ENCODE data around the gene PPP1R14B. TPM values are rescaled to one million over a fixed set of nuclear protein-coding genes. Genes with fewer than 3 reads are reported as not detected.

PPP1R14B gene
- total and polyA plus RNA-seq, 2 of the 13 experiments (the other 11 are each of a cell fraction or from before 2014, with no cell fraction given), result 110 to 148 TPM

DNA sequence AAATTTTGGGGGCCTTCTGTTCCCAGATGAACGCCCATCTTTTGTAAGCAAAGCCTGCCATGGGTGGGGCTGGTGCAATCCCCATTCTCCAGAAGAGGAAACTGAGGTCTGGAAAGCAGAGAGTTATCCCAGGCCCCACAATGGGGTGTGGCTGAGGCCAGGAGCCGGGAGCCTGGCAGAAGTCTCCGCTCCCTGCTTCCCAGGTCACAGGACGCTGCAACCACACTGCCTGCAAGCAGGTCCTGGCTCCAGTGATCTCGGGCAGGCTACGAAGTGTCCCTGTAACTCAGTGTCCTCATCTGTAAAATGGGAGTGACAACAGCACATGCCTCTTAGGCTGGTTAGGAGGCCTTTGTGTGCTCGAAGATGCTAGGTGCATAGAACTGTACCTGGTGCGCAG, 6.3 kb upstream of the PPP1R14B start:
- 90% methylated on average over 3 of the region's 8 CpGs for WGBS (ENCODE audit: low lambda C conversion rate)
- Histone ChIP-seq H3K9ac (ENCODE audit: insufficient read depth, low read depth, low read length) (no peak overlapping the region), H3K79me2 (ENCODE audit: insufficient read depth, low read length) (peaks cover 7% of the 10 kb centered on the region), H3K4me2 (ENCODE audit: low read depth, low read length) (no peak overlapping the region), H3K9me3 (ENCODE audit: low read length) (no peaks in the 10 kb centered on the region), H2AFZ (ENCODE audit: low read length) (no peak overlapping the region), H3K27me3 (ENCODE audit: control insufficient read depth in 1 of 2, insufficient read depth in 2 of 2, low read length in 2 of 2) (no peaks in the 10 kb centered on the region; a peak in 1 of 5 replicates), H3K4me1 (ENCODE audit: insufficient read depth, low read length) (peaks cover 46% of the 10 kb centered on the region), H3K4me3 (replicated peaks in 1 of 3; ENCODE audit: insufficient read depth in 1 of 3, low read depth in 2 of 3, low read length in 3 of 3) (no peak overlapping the region), H4K20me1 (ENCODE audit: insufficient read depth, low read length) (no peaks in the 10 kb centered on the region), H3K36me3 (replicated peaks in 1 of 2; ENCODE audit: control insufficient read depth in 1 of 2, insufficient read depth in 2 of 2, low read length in 2 of 2) (peaks cover 5 to 10% of the 10 kb centered on the region in 2 experiments; a peak in 1 of 5 replicates), H3K27ac (ENCODE audit: extremely low read length, insufficient read depth, low read length) (no peak overlapping the region)
- ATAC-seq, result no peak
- CTCF ChIA-PET (ENCODE audit: low intra/inter-chr PET ratio, low total read pairs), result no interaction called here
- no TSS peak for BruUV-seq (replicated peaks)
- no peak for FAIRE-seq
- intact Hi-C loops (cut with micrococcal nuclease; ENCODE audit: unreplicated experiment), result no loop called here
- TF ChIP-seq ZNF629 (CRISPR knock-in tag; conservative IDR thresholded peaks at IDR 0.05), result peak; percentile 74
- TF ChIP-seq RNF2 (conservative IDR thresholded peaks at IDR 0.05; ENCODE audit: low read depth), result no peak
- POLR2A ChIA-PET, result interaction anchor here (1.3 to 2.1 kb wide), 2 partner anchors 12 to 52 kb away, joined by 6 to 7 read pairs; partner anchors contain the start of gene ESRRA
- DNase-seq (ENCODE audit: low spot score), result no peak
- in situ Hi-C loops (cut with HindIII; ENCODE audit: extremely low pct_ligation_motif_present, low pct_unique_long_range_greater_than_20kb), result no loop called here

GRCh38 chr11:64252003-64252872, 5.5 kb upstream of the PPP1R14B start:
- Histone ChIP-seq H3K9ac (ENCODE audit: insufficient read depth, low read depth, low read length) (peak overlapping the region; percentile 70), H3K4me2 (ENCODE audit: low read depth, low read length) (peak overlapping the region; percentile 97), H4K20me1 (ENCODE audit: insufficient read depth, low read length) (no peaks in the 10 kb centered on the region), H3K4me3 (replicated peaks in 1 of 3; ENCODE audit: insufficient read depth in 1 of 3, low read depth in 2 of 3, low read length in 3 of 3) (peak overlapping the region; percentile 66 to 88 (median 83)), H3K4me1 (ENCODE audit: insufficient read depth, low read length) (peaks cover 51% of the 10 kb centered on the region), H3K79me2 (ENCODE audit: insufficient read depth, low read length) (peaks cover 7% of the 10 kb centered on the region), H3K27me3 (ENCODE audit: control insufficient read depth in 1 of 2, insufficient read depth in 2 of 2, low read length in 2 of 2) (no peaks in the 10 kb centered on the region; a peak in 1 of 5 replicates), H3K27ac (ENCODE audit: extremely low read length, insufficient read depth, low read length) (no peak overlapping the region), H3K9me3 (ENCODE audit: low read length) (no peaks in the 10 kb centered on the region), H2AFZ (ENCODE audit: low read length) (no peak overlapping the region), H3K36me3 (replicated peaks in 1 of 2; ENCODE audit: control insufficient read depth in 1 of 2, insufficient read depth in 2 of 2, low read length in 2 of 2) (peaks cover 5 to 10% of the 10 kb centered on the region in 2 experiments; a peak in 1 of 5 replicates)
- ChIA-PET POLR2A (interaction anchor here (0.9 to 2.1 kb wide), 5 partner anchors 9 to 53 kb away, joined by 3 to 7 read pairs (median 6); partner anchors contain the start of genes ESRRA and FKBP2), CTCF (ENCODE audit: low intra/inter-chr PET ratio, low total read pairs) (no interaction called here)
- FAIRE-seq (no peak), ATAC-seq (no peak), DNase-seq (ENCODE audit: low spot score) (no peak)
- BruUV-seq (replicated peaks), result TSS peak; percentile 42
- WGBS (ENCODE audit: low lambda C conversion rate), result 12% methylated on average over 12 of the region's 23 CpGs
- in situ Hi-C loops (cut with HindIII; ENCODE audit: extremely low pct_ligation_motif_present, low pct_unique_long_range_greater_than_20kb) (no loop called here), intact Hi-C loops (cut with micrococcal nuclease; ENCODE audit: unreplicated experiment) (no loop called here)
- TF ChIP-seq ZNF646 (CRISPR knock-in tag; IDR thresholded peaks at IDR 0.05) (no peak), ZNF670 (CRISPR knock-in tag; IDR thresholded peaks at IDR 0.05; ENCODE audit: borderline replicate concordance) (no peak), TIGD3 (CRISPR knock-in tag; IDR thresholded peaks at IDR 0.05; ENCODE audit: borderline replicate concordance) (no peak), HNRNPL (IDR thresholded peaks at IDR 0.05; ENCODE audit: low read depth, low read length) (0 out of 2 replicates have a peak, but pooled peaks have one; percentile 55), ZNF746 (CRISPR knock-in tag; IDR thresholded peaks at IDR 0.05) (0 out of 2 replicates have a peak, but pooled peaks have one; percentile 19)

Data from HepG2 (cell line).